KBM-7 (cell line): Measurements from ENCODE around the gene DCTN4.

Experiments
- DNase-seq: peaks from one replicate; pipeline ENCODE4 v3.0.0-alpha.2; 2015
- in situ Hi-C: fragments of 300-500 bp; cut with MboI; formaldehyde crosslinking; loops from 2 replicates; pipeline ENCODE4 v1.14.3; 2020; ENCODE audit warnings: low sequenced_read_pairs, low pct_unique_long_range_greater_than_20kb, mixed read lengths

Gene DCTN4

GRCh38 chr5:150779397-150780186 is 20.8 kb upstream of the DCTN4 start:
- in situ Hi-C loops, result no loop called here
- no peak for DNase-seq

- peak; percentile 73 for DNase-seq
- in situ Hi-C loops, result no loop called here
These were observed 19.9 kb upstream of the DCTN4 start, which contains the start of gene SMIM3 for GRCh38 chr5:150778517-150779396. TSS of gene SMIM3 (plus strand) at chr5:150778757. CDS start at chr5:150795441, 16,684 bp downstream.

GRCh38 chr5:150778088-150778516 is 19.3 kb upstream of the DCTN4 start:
- in situ Hi-C loops, result no loop called here

GRCh38 chr5:150777685-150778084 is 18.9 kb upstream of the DCTN4 start:
- no peak for DNase-seq
- in situ Hi-C loops, result no loop called here

More at GRCh38 chr5:150778088-150778516, 19.3 kb upstream of the DCTN4 start:
- DNase-seq, result peak; percentile 52

GRCh38 chr5:150774145-150774544 is 15.3 kb upstream of the DCTN4 start:
- DNase-seq, result peak; percentile 73
- in situ Hi-C loops, result no loop called here

- in situ Hi-C loops, result no loop called here
- DNase-seq, result peak; percentile 76
These were observed 12.4 kb upstream of the DCTN4 start for GRCh38 chr5:150771034-150771795.

GRCh38 chr5:150766251-150766650 is 7.4 kb upstream of the DCTN4 start:
- no peak for DNase-seq
- in situ Hi-C loops, result no loop called here

GRCh38 chr5:150765799-150766169 is 7.0 kb upstream of the DCTN4 start:
- DNase-seq, result no peak
- in situ Hi-C loops, result no loop called here

- no peak for DNase-seq
- in situ Hi-C loops, result no loop called here
These were observed 6.4 kb upstream of the DCTN4 start for GRCh38 chr5:150765011-150765798.

- peak; percentile 95 for DNase-seq
- in situ Hi-C loops, result no loop called here
These were observed 5.7 kb upstream of the DCTN4 start for GRCh38 chr5:150764530-150764929.

GRCh38 chr5:150763023-150763769 is 4.4 kb upstream of the DCTN4 start:
- DNase-seq, result peak; percentile 97
- in situ Hi-C loops, result no loop called here

- no peak for DNase-seq
- in situ Hi-C loops, result no loop called here
These were observed 3.4 kb upstream of the DCTN4 start for GRCh38 chr5:150762211-150762610.

GRCh38 chr5:150759334-150759583 is 442 bp upstream of the DCTN4 start:
- in situ Hi-C loops, result no loop called here
- DNase-seq, result no peak

GRCh38 chr5:150758203-150758530 is 650 bp downstream of the DCTN4 start:
- DNase-seq, result no peak
- in situ Hi-C loops, result no loop called here

GRCh38 chr5:150757087-150757649 is 1.6 kb downstream of the DCTN4 start:
- DNase-seq, result no peak
- in situ Hi-C loops, result no loop called here

GRCh38 chr5:150753863-150754262 is 5.0 kb downstream of the DCTN4 start:
- no peak for DNase-seq
- in situ Hi-C loops, result no loop called here

GRCh38 chr5:150753463-150753862 is 5.4 kb downstream of the DCTN4 start:
- DNase-seq, result no peak

More at GRCh38 chr5:150753463-150753862, 5.4 kb downstream of the DCTN4 start:
- in situ Hi-C loops, result no loop called here
